Peyer's patch (tissue), 4 donors: ENCODE data around the gene VSX2. TPM values are rescaled to one million over a fixed set of nuclear protein-coding genes. Genes with fewer than 3 reads are reported as not detected.

Source experiments
- DNase-seq, 3 donors: peaks; one replicate each; pipeline ENCODE4 v3.0.0-alpha.2; 2017 to 2019
- H3K27ac ChIP-seq, 4 donors: fragments of 200-600 bp; sonication (generic); one replicate each; pipeline ENCODE4 v1.5.1; 2016 to 2019
- H3K27me3 ChIP-seq, 2 donors: fragments of 200-600 bp; sonication (generic); one replicate each; pipeline ENCODE4 v1.5.1; 2019
- H3K36me3 ChIP-seq, 3 donors: fragments of 200-600 bp; sonication (generic); one replicate each; pipeline ENCODE4 v1.5.1; 2016 to 2019
- H3K4me1 ChIP-seq, 4 donors: fragments of 200-600 bp; sonication (generic); one replicate each; pipeline ENCODE4 v1.5.1; 2016 to 2019
- H3K4me3 ChIP-seq, 4 donors: fragments of 200-600 bp; sonication (generic); 1 replicate in 3 of 4; 2 replicates in 1 of 4; pipeline ENCODE4 v1.5.1; 2016 to 2019; ENCODE audit warnings: mild to moderate bottlenecking in 1 of 4
- H3K9me3 ChIP-seq, 4 donors: fragments of 200-600 bp; sonication (generic); one replicate each; pipeline ENCODE4 v1.5.1; 2016 to 2019; ENCODE audit warnings: mild to moderate bottlenecking in 1 of 4
- CTCF ChIP-seq, 6 experiments: fragments of 450-650 bp in 4 of 6; fragments of 200-600 bp in 2 of 6; sonication (generic) in 1 of 6; IDR thresholded peaks; one replicate each; pipeline ENCODE4 v1.5.1; 2017 to 2019; ENCODE audit warnings: antibody characterized with exemption in 6 of 6, mild to moderate bottlenecking in 3 of 6, moderate library complexity in 1 of 6
- POLR2A ChIP-seq, 2 donors: fragments of 450-650 bp; IDR thresholded peaks; one replicate each; pipeline ENCODE4 v1.5.1; 2017; ENCODE audit warnings: antibody characterized with exemption in 2 of 2, mild to moderate bottlenecking in 2 of 2, moderate library complexity in 2 of 2
- total RNA-seq, 4 donors: library from RNA; depleted of rRNA; stranded (reverse); fragments of >200 nt; gene quantifications; one replicate each; pipeline ENCODE4 v1.1.0, GENCODE V29; 2016

The VSX2 gene
- total RNA-seq, 4 donors from 2014 or later: not detected

GRCh38 chr14:74219277-74220205 lies 19.7 kb upstream of the VSX2 start:
- Histone ChIP-seq H3K27me3 (peaks cover 0 to 10% of the 10 kb centered on the region in 2 donors), H3K4me1 (no peaks in the 10 kb centered on the region), H3K4me3 (no peak overlapping the region), H3K27ac (no peak overlapping the region), H3K9me3 (no peaks in the 10 kb centered on the region), H3K36me3 (no peaks in the 10 kb centered on the region)
- DNase-seq: no peak
- TF ChIP-seq POLR2A (IDR thresholded peaks at IDR 0.05): no peak
- no peak for TF ChIP-seq CTCF (IDR thresholded peaks at IDR 0.05)

- Histone ChIP-seq H3K4me3 (no peak overlapping the region), H3K4me1 (no peaks in the 10 kb centered on the region), H3K27ac (no peak overlapping the region), H3K27me3 (peaks cover 0 to 10% of the 10 kb centered on the region in 2 donors), H3K36me3 (no peaks in the 10 kb centered on the region), H3K9me3 (no peaks in the 10 kb centered on the region)
- TF ChIP-seq CTCF (IDR thresholded peaks at IDR 0.05): no peak
- no peak for TF ChIP-seq POLR2A (IDR thresholded peaks at IDR 0.05)
- DNase-seq: no peak
These were observed 18.3 kb upstream of the VSX2 start for GRCh38 chr14:74220991-74221390.

GRCh38 chr14:74221741-74222140 lies 17.5 kb upstream of the VSX2 start:
- Histone ChIP-seq H3K27ac (no peak overlapping the region), H3K4me3 (no peak overlapping the region), H3K9me3 (no peaks in the 10 kb centered on the region), H3K4me1 (no peaks in the 10 kb centered on the region), H3K36me3 (no peaks in the 10 kb centered on the region), H3K27me3 (peaks cover 0 to 10% of the 10 kb centered on the region in 2 donors)
- no peak for TF ChIP-seq POLR2A (IDR thresholded peaks at IDR 0.05)
- no peak for TF ChIP-seq CTCF (IDR thresholded peaks at IDR 0.05)
- no peak for DNase-seq

- TF ChIP-seq POLR2A (IDR thresholded peaks at IDR 0.05) (no peak), CTCF (IDR thresholded peaks at IDR 0.05) (no peak)
- no peak overlapping the region for H3K4me3 ChIP-seq
- H3K36me3 ChIP-seq: no peaks in the 10 kb centered on the region
- H3K27ac ChIP-seq: no peak overlapping the region
- no peak for DNase-seq
- H3K27me3 ChIP-seq: peaks cover 0 to 10% of the 10 kb centered on the region in 2 donors
- no peaks in the 10 kb centered on the region for H3K4me1 ChIP-seq
- H3K9me3 ChIP-seq: no peaks in the 10 kb centered on the region
These were observed 16.2 kb upstream of the VSX2 start for GRCh38 chr14:74223016-74223415.

GRCh38 chr14:74231784-74232183 lies 7.5 kb upstream of the VSX2 start:
- TF ChIP-seq CTCF (IDR thresholded peaks at IDR 0.05): no peak
- TF ChIP-seq POLR2A (IDR thresholded peaks at IDR 0.05): no peak
- Histone ChIP-seq H3K4me3 (no peak overlapping the region), H3K27ac (no peak overlapping the region), H3K36me3 (no peaks in the 10 kb centered on the region), H3K27me3 (no peaks in the 10 kb centered on the region), H3K9me3 (peaks cover 0 to 4% (median 1%) of the 10 kb centered on the region in 4 donors), H3K4me1 (no peaks in the 10 kb centered on the region)
- no peak for DNase-seq
